Lower leg skin (tissue), 3 donors: Measurements from ENCODE around the gene DRAP1.

ENCODE experiments used
- CTCF ChIP-seq, 3 donors: fragments of 450-650 bp; IDR thresholded peaks; one replicate each; pipeline ENCODE4 v1.5.1; 2016; ENCODE audit warnings: antibody characterized with exemption in 3 of 3, mild to moderate bottlenecking in 3 of 3, moderate library complexity in 2 of 3
- POLR2A ChIP-seq, 2 donors: fragments of 450-650 bp; IDR thresholded peaks; one replicate each; pipeline ENCODE4 v1.6.1; 2016 to 2017; ENCODE audit warnings: antibody characterized with exemption in 2 of 2, mild to moderate bottlenecking in 1 of 2, moderate library complexity in 1 of 2

GRCh38 chr11:65921033-65921555 is 1.9 kb downstream of the DRAP1 start:
- TF ChIP-seq CTCF (IDR thresholded peaks at IDR 0.05) (no peak), POLR2A (IDR thresholded peaks at IDR 0.05) (no peak)
